NT2/D1 (cell line): Measurements from ENCODE around the gene CIAO3.

Source experiments
- DNase-seq: peaks from one replicate; pipeline ENCODE4 v3.0.0-alpha.2; 2011; ENCODE audit warnings: low read depth, low spot score
- H3K27me3 ChIP-seq: 2 replicates; pipeline ENCODE4 v1.6.0; 2011; ENCODE audit warnings: mild to moderate bottlenecking; ENCODE audit not compliant: insufficient read length, insufficient read depth
- H3K36me3 ChIP-seq: 2 replicates; pipeline ENCODE4 v1.6.1; 2011; ENCODE audit warnings: mild to moderate bottlenecking, low read length, mixed read lengths; ENCODE audit not compliant: insufficient read depth, insufficient read length
- H3K4me1 ChIP-seq: 2 replicates; pipeline ENCODE4 v1.5.1; 2011; ENCODE audit not compliant: insufficient read depth, insufficient read length
- H3K4me3 ChIP-seq: 2 replicates; pipeline ENCODE4 v1.5.1; 2011; ENCODE audit warnings: low read depth; ENCODE audit not compliant: insufficient read length
- H3K9ac ChIP-seq: 2 replicates; pipeline ENCODE4 v1.6.0; 2011; ENCODE audit warnings: low read depth; ENCODE audit not compliant: insufficient read length
- H3K9me3 ChIP-seq: 2 replicates; pipeline ENCODE4 v1.5.1; 2011; ENCODE audit warnings: mild to moderate bottlenecking, low read length; ENCODE audit not compliant: insufficient read depth
- SUZ12 ChIP-seq: IDR thresholded peaks from 2 replicates; pipeline ENCODE4 v1.6.1; 2011; ENCODE audit not compliant: insufficient read length, insufficient read depth; ENCODE audit errors: extremely low read depth
- YY1 ChIP-seq: IDR thresholded peaks from 2 replicates; pipeline ENCODE4 v1.6.1; 2011; ENCODE audit not compliant: insufficient read length, insufficient read depth
- ZNF274 ChIP-seq: IDR thresholded peaks from 2 replicates; pipeline ENCODE4 v1.6.1; 2011; ENCODE audit warnings: mild to moderate bottlenecking, low read depth, low read length

Gene CIAO3

GRCh38 chr16:703406-703805 is 37.4 kb downstream of the CIAO3 start:
- no peak for DNase-seq
- peaks cover 22% of the 10 kb centered on the region for H3K4me1 ChIP-seq
- H3K9me3 ChIP-seq, result no peaks in the 10 kb centered on the region
- H3K36me3 ChIP-seq, result no peaks in the 10 kb centered on the region
- H3K4me3 ChIP-seq, result no peak overlapping the region
- peaks cover 96% of the 10 kb centered on the region for H3K27me3 ChIP-seq
- no peak overlapping the region for H3K9ac ChIP-seq
- TF ChIP-seq ZNF274, result no peak
- no peak for TF ChIP-seq YY1
- TF ChIP-seq SUZ12, result no peak

- peaks cover 94% of the 10 kb centered on the region for H3K27me3 ChIP-seq
- H3K4me1 ChIP-seq, result peaks cover 22% of the 10 kb centered on the region
- DNase-seq, result no peak
- no peak for TF ChIP-seq SUZ12
- TF ChIP-seq YY1, result no peak
- TF ChIP-seq ZNF274, result no peak
- no peaks in the 10 kb centered on the region for H3K36me3 ChIP-seq
- no peaks in the 10 kb centered on the region for H3K9me3 ChIP-seq
- no peak overlapping the region for H3K4me3 ChIP-seq
- peak overlapping the region; percentile 21 for H3K9ac ChIP-seq
Observed at GRCh38 chr16:702341-702740, 38.5 kb downstream of the CIAO3 start.

- Histone ChIP-seq H3K36me3 (no peaks in the 10 kb centered on the region), H3K4me1 (peaks cover 17% of the 10 kb centered on the region), H3K9ac (peak overlapping the region; percentile 42), H3K4me3 (peak overlapping the region; percentile 15), H3K27me3 (peaks cover 93% of the 10 kb centered on the region), H3K9me3 (no peaks in the 10 kb centered on the region)
- no peak for DNase-seq
- TF ChIP-seq YY1 (no peak), SUZ12 (peak; percentile 62)
Observed at GRCh38 chr16:700684-701584, 39.9 kb downstream of the CIAO3 start.

- Histone ChIP-seq H3K9me3 (no peaks in the 10 kb centered on the region), H3K4me3 (no peak overlapping the region), H3K36me3 (no peaks in the 10 kb centered on the region), H3K9ac (no peak overlapping the region), H3K27me3 (peaks cover 94% of the 10 kb centered on the region), H3K4me1 (peaks cover 18% of the 10 kb centered on the region)
- no peak for DNase-seq
- TF ChIP-seq YY1, result no peak
- no peak for TF ChIP-seq SUZ12
- TF ChIP-seq ZNF274, result no peak
Observed at GRCh38 chr16:698911-699671, 41.7 kb downstream of the CIAO3 start.

GRCh38 chr16:695355-696089 is 45.3 kb downstream of the CIAO3 start:
- peak overlapping the region; percentile 79 for H3K9ac ChIP-seq
- TF ChIP-seq YY1 (no peak), SUZ12 (no peak)
- peaks cover 7% of the 10 kb centered on the region for H3K4me1 ChIP-seq
- no peaks in the 10 kb centered on the region for H3K9me3 ChIP-seq
- peak overlapping the region; percentile 40 for H3K4me3 ChIP-seq
- no peaks in the 10 kb centered on the region for H3K36me3 ChIP-seq
- DNase-seq, result no peak
- peaks cover 84% of the 10 kb centered on the region for H3K27me3 ChIP-seq

- DNase-seq, result no peak
- H3K4me1 ChIP-seq, result peaks cover 7% of the 10 kb centered on the region
- peaks cover 78% of the 10 kb centered on the region for H3K27me3 ChIP-seq
- no peaks in the 10 kb centered on the region for H3K9me3 ChIP-seq
- H3K4me3 ChIP-seq, result peak overlapping the region; percentile 33
- H3K9ac ChIP-seq, result peak overlapping the region; percentile 70
- TF ChIP-seq SUZ12, result no peak
- TF ChIP-seq YY1, result no peak
- no peak for TF ChIP-seq ZNF274
- H3K36me3 ChIP-seq, result no peaks in the 10 kb centered on the region
Observed at GRCh38 chr16:694863-695354, 45.9 kb downstream of the CIAO3 start.
